Effector CD4-positive, alpha-beta T cell (primary cell): ENCODE data around the gene RPAIN.
A peak's percentile ranks its signal among the peaks of the same experiment; 100 is the strongest.
"Not testable (repeated sequence)": the region's sequence is repeated elsewhere in the genome, so short reads cannot be mapped to it uniquely, and the experiment has no call there.

Experiments used
- DNase-seq: peaks from one replicate; pipeline ENCODE4 v3.0.0-alpha.2; 2020

The RPAIN gene

GRCh38 chr17:5430413-5430999 is 10.5 kb downstream of the RPAIN start:
- DNase-seq, result no peak

DNA sequence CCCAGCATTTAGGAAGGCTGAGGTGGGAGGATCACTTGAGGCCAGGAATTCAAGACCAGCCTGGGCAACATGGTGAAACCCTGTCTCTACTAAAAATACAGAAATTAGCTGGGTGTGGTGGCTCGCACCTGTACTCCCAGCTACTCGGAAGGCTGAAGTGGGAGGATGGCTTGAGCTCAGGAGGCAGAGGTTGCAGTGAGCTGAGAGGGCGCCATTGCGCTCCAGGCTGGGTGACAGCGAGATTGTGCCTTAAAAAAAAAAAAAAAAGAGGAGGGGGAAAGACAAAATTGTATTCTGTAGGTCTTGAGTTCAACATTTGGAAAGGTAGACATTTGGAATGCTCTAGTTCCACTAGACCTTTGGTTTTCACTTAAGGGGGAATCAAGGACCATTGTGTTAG is 11.3 kb downstream of the RPAIN start:
- DNase-seq, result not testable (repeated sequence)

DNA sequence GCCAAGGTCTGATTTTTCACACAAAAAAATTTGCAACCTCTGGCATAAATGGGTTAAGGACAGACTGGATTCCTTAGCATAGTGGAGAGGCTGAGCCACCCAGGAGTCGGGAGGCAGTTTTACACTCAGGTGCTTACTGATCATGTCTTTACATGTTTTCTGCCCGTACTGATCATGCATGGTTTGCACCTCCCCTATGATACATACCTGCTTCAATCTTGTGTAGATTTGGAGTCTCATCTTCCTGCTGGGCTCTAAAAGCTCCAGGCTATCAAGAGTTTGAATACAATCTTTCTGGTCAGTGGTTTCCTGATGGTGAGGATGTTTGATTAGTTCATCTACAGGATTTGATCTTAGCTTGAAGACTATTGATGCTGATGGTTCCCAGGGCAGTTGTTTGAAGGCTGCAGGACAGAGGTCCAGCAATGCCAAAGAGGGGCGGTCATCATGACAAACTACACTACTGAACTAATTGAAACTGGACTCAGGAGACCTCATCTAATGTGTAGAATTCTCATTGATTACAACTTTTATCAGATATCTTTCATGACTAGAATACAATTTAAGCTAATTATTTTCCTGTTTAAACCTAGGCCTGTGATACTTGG is 12.1 kb downstream of the RPAIN start:
- DNase-seq, result no peak

- no peak for DNase-seq
Observed at GRCh38 chr17:5434984-5435383, 15.0 kb downstream of the RPAIN start.

DNA sequence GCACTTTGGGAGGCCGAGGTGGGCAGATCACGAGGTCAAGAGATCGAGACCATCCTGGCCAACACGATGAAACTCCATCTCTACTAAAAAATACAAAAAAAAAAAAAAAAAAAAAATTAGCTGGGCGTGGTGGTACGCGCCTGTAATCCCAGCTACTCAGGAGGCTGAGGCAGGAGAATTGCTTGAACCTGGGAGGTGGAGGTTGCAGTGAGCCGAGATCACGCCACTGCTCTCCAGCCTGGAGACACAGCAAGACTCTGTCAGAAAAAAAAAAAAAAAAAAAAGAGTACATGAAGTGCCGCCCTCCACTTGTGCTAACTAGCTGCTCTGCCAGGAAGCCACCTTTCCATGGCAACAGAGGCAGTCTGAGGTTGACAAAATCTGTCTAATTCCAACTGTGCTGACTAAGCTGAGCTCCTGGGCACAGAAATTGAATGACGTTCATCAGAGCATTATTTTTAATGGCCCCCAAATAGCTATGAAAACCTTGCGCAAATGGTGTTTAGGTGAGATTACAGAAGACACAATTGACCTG is 15.9 kb downstream of the RPAIN start:
- not testable (repeated sequence) for DNase-seq

GRCh38 chr17:5437721-5438317 is 17.8 kb downstream of the RPAIN start:
- no peak for DNase-seq

DNA sequence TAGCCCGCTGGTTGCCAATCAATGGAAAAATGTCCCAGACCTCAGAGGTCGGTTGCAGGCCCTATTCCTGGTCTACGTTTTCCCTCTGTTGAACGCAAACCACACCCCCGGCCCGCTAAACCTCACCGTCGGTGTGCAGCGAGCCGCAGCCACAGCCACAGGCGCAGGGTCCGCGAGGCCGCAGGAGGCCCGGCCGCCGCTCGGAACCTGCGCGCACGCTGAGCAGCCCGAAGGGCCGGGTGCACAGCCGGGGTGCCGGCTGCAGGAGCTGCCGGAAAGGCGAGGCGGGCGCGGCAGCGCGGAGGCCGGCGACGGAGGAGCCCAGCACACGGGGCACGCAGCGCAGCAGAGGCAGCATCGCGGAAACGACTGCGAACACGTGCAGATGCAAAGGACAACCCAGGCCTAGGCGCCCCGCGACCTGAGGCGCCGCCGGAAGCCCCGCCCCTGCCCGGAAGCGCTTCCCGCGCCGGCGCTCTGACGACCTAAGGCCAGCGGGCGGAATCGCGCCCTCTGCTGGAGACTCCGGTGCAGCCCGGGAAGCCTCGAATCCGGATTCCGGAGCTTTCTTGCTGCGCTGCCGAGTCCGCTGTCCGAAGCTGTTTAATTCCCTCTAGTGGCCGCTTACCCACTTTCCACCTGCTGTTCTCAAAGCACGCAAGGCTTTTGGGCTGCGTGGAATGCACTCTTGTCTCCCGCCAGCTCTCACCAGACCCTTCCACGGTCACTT is 18.9 kb downstream of the RPAIN start, which contains the start of gene C1QBP:
Gene C1QBP (minus strand): TSS at position 440 of the 730 bp plus-strand sequence. CDS start 82 bp downstream, at position 358.
- DNase-seq, result peak; percentile 89

GRCh38 chr17:5439446-5439764 is 19.4 kb downstream of the RPAIN start:
- DNase-seq, result no peak

- no peak for DNase-seq
Observed at GRCh38 chr17:5443728-5444127, 23.7 kb downstream of the RPAIN start.

GRCh38 chr17:5444209-5444608 is 24.2 kb downstream of the RPAIN start:
- no peak for DNase-seq

- no peak for DNase-seq
Observed at GRCh38 chr17:5446786-5447185, 26.8 kb downstream of the RPAIN start.

GRCh38 chr17:5464717-5465507 is 44.9 kb downstream of the RPAIN start:
- DNase-seq, result no peak

- DNase-seq, result no peak
Observed at GRCh38 chr17:5466295-5466694, 46.3 kb downstream of the RPAIN start.

GRCh38 chr17:5467416-5467815 is 47.4 kb downstream of the RPAIN start:
- no peak for DNase-seq

DNA sequence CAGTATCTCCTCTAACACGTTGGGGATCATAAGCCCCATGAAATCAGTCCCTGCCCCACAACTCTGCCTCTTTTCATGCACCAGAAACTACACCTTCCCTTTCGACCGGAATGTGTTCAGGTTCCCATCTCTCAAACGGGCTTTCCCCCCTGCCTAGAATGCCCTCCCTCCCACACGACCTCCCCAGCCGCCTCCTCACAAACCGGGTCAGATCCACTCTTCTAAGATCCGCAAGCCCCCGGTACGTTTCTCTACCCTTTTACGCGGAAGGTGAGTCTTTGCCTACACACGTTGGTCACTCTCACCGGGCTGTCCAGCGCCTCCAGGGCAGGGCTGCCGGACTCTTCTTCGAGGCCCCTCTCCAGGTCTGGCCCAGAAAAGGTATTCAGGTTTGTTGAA is 48.1 kb downstream of the RPAIN start:
- DNase-seq, result no peak

DNA sequence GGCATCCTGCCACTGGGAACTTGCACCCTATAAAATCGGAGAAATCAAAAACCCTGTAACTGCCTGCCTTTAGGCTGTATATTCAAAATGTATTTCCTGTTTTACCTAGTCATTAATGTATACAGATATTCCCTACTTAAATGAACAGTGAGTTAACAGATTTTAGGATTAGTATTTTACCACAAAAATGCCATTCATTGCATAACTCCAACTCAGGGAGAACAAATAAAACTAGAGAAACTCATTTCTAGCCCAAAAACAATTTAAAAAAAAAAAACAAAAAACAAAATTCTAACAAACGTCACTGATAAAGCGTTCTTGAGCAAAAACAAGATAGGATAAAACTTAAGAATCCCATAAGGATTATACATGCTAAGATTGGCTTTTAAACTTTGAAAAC is 52.5 kb downstream of the RPAIN start:
- DNase-seq, result no peak

DNA sequence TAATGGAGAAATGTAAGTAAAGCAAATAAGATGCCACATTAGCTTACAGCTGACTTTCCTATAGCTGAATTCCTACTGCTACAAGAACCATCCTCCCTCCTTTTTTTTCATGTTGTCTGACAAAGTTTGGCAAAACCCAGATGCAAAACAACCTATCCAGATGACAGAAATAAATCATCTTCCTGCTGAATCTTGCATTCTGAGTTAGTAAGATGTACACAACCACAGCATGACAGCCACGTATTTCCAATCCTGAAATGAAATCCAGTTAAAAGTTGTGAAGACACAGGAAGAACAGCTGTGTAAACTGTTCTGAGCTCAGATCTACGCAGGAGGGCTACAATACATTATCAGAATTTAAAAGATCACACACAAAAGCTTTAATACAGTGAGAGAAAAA is 53.9 kb downstream of the RPAIN start:
- no peak for DNase-seq

GRCh38 chr17:5478992-5479391 is 59.0 kb downstream of the RPAIN start:
- no peak for DNase-seq

DNA sequence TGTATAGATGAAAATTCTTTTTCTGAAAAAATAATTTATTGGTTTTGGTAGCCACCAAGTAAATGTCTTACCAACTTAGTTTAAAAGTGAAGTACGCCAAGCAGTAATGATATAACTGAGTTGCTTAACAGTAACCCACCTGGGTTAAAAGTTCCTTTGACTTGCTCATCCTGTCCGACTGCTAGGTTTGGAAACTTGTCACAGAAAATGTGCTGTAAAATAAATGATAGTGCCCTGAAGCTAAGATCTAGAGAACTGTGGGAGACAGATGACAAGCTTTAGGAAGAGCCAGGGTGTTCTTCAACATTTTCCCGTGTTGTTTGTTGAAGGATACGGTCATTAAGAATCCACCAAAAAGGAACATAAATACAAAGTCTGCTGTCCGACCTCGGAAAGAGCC is 61.0 kb downstream of the RPAIN start:
- DNase-seq, result no peak

- no peak for DNase-seq
Observed at GRCh38 chr17:5481451-5481850, 61.5 kb downstream of the RPAIN start.
